Activated CD4-positive, CD25-positive, alpha-beta regulatory T cell (primary cell): Measurements from ENCODE around the gene LRPAP1.
"Not testable (repeated sequence)": the region's sequence is repeated elsewhere in the genome, so short reads cannot be mapped to it uniquely, and the experiment has no call there.

ENCODE experiments used
- DNase-seq, 4 experiments: peaks; one replicate each; lab custom pipeline; 2025; lab: John Stamatoyannopoulos, UW

Gene LRPAP1

DNA sequence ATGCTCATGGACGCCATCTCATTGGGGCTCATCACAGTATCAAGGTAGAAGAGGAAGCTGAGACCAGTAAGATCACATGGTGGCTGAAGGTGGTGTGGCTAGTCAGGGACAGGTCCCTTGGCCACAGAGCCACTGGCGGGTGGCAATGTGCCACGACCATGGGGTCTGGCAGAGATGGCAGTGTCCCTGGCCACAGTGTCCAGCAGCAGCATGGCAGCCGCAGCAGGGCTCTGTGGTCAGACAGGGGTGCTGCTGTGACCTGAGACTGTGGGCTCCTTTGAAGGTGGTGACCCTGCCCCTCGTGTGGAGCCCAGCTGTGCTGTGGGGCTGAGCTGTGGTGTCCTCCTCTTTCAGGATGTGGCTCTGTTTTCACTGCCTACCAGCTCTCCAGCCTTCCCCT lies 71.3 kb downstream of the LRPAP1 start:
- DNase-seq: no peak

DNA sequence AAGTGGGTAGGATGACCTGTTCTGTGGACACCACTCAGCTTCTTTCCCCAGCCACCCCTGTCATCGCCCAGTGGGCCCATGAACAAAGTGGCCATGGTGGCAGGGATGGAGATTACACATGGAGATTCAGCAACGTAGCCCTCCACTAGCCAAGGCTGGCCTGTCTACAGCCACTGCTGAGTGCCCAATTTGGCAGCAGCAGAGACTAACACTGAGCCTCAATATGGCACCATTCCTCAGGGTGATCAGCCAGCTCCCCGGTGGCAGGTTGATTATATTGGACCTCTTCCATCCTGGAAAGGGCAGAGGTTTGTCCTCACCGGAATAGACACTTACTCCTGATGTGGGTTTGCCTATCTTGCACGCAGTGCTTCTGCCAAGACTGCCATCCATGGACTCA lies 73.1 kb downstream of the LRPAP1 start:
- not testable (repeated sequence) for DNase-seq

DNA sequence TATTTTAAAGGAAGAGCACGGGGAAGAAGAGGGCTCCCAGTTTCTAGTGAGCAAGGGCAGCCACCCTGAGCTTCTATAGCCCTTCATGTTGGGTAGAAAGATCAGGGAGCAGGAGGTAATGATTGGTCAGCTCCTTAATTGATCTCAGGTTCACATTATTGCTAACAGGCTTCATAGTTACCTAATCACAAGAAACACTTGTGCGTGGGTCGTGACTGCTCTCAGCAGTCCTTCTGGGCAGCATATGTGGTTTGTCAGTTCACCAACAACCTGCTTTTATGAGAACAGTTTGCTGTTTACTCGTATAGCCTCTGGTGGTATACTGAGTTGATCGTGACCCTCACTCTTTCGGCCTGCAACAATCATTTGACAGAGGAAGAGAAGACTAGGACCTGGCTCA lies 73.9 kb downstream of the LRPAP1 start:
- no peak for DNase-seq

DNA sequence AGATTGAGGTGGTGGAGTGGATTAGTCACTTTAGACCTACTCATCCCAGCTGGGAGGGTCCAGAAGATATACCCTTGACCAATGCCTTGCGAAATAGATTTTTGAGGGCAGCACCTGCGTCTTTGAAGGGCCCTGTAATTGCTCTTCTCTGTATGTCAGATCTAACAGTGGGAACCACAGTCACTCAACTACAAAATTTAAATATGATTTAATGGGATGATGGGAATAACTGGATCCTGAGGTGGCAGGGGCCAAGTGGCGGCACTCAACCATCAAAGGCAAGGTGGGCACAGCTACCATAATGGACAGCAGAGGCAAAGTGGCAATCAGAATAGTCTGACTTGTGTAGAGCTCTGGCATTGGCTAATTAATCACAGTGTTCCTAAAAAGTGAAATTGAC lies 76.6 kb downstream of the LRPAP1 start:
- DNase-seq: not testable (repeated sequence)
